NB4 (cell line): ENCODE measurements around the gene ABLIM2.

Source experiments
- CTCF ChIP-seq: IDR thresholded peaks from one replicate; pipeline ENCODE4 v1.5.1; 2012; ENCODE audit warnings: low read depth, low read length
- MAX ChIP-seq: IDR thresholded peaks from 2 replicates; pipeline ENCODE4 v1.6.1; 2011; ENCODE audit warnings: low read depth, low read length
- POLR2A ChIP-seq: IDR thresholded peaks from 2 replicates; pipeline ENCODE4 v1.6.1; 2011; ENCODE audit warnings: mild to moderate bottlenecking; ENCODE audit not compliant: insufficient read length; ENCODE audit errors: extremely low read depth

GRCh38 chr4:8002525-8003309 is 155.9 kb downstream of the ABLIM2 start:
- TF ChIP-seq POLR2A: no peak
- TF ChIP-seq CTCF: no peak
- TF ChIP-seq MAX: no peak
